BJ (cell line): Measurements from ENCODE around the gene SMIM20. TPM values are rescaled to one million over a fixed set of nuclear protein-coding genes. Genes with fewer than 3 reads are reported as not detected.
A peak's percentile ranks its signal among the peaks of the same experiment; 100 is the strongest.
"Not testable (repeated sequence)": the region's sequence is repeated elsewhere in the genome, so short reads cannot be mapped to it uniquely, and the experiment has no call there.

ENCODE experiments used
- CTCF ChIA-PET: fragments of 350-600 bp; formaldehyde crosslinking; extraction: SDS; loops from one replicate; lab custom pipeline; 2021; ENCODE audit warnings: antibody characterized with exemption, inconsistent platforms; lab: Yijun Ruan, JAX
- POLR2A ChIA-PET: fragments of 300-600 bp; sonication (Branson Sonifier 250); formaldehyde crosslinking; extraction: SDS; loops from one replicate; lab custom pipeline; 2021; ENCODE audit warnings: antibody characterized with exemption; lab: Charles Lee
- DNase-seq: peaks from one replicate; pipeline ENCODE4 v3.0.0-alpha.2; 2011; ENCODE audit warnings: low read depth
- H3K27me3 ChIP-seq: 2 replicates; pipeline ENCODE4 v1.6.0; 2011; ENCODE audit warnings: low read length; ENCODE audit not compliant: control insufficient read depth, insufficient read depth
- H3K36me3 ChIP-seq: 2 replicates; pipeline ENCODE4 v1.5.1; 2011; ENCODE audit warnings: low read length; ENCODE audit not compliant: control insufficient read depth, insufficient read depth
- H3K4me3 ChIP-seq: 2 replicates; pipeline ENCODE4 v1.5.1; 2011; ENCODE audit warnings: low read depth, mild to moderate bottlenecking, control low read depth, low read length
- polyA plus RNA-seq: library from polyadenylated mRNA; depleted of rRNA; stranded (reverse); fragments of >200 nt; gene quantifications from 2 replicates; pipeline ENCODE4 v1.2.3, GENCODE V29; 2011
- TF ChIP-seq, protein P1 (sequence below): IDR thresholded peaks from 2 replicates; pipeline ENCODE4 v1.5.1; 2011; ENCODE audit warnings: low read depth, mild to moderate bottlenecking, control low read depth, inconsistent platforms, low read length, moderate library complexity; ENCODE audit not compliant: insufficient read depth

SMIM20 gene
- polyA plus RNA-seq, 1 experiment: 15.7 TPM

DNA sequence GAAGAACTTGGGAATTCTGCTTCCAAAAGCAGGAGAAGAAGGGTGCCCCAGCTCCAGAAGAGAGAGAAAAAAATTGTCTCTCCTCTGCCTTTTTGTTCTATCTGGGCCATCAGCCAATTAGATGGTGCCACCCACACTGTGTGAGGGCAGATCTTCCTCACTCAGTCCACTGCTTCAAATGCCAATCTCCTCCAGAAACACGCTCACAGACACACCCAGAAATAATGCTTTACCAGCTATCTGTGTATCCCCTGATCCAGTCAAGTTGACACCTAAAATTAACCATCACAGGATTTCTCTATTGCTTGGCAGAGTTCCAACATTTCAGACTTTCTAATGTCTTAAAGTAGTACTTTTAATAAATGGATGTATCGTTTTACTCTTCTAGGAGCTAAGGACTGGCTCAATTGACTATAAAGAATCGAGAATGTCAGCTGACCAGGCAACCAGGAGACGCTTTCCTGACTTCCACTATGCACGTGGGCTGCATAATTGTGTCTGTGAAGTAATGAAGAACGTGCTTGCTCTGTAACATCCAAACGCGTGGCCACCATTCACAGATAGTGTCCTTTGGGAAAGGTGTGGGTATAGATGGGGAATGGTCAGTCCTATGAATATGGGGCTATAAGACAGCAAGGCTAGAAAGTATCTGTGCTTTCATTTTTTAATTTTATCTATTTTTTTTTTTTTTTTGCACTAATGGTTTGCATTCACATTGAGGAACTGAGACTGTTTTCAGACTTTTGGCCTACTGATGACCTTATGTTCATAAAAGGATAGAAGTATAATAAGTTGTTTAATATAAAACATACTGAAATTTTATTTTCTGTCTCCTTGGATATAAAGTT, 9.9 kb upstream of the SMIM20 start:
- Histone ChIP-seq H3K36me3 (no peaks in the 10 kb centered on the region), H3K27me3 (no peaks in the 10 kb centered on the region; the same call in 1 of the 2 replicates), H3K4me3 (no peak overlapping the region)
- POLR2A ChIA-PET: no interaction called here
- no peak for DNase-seq
- CTCF ChIA-PET: no interaction called here
- TF ChIP-seq, protein P1, sequence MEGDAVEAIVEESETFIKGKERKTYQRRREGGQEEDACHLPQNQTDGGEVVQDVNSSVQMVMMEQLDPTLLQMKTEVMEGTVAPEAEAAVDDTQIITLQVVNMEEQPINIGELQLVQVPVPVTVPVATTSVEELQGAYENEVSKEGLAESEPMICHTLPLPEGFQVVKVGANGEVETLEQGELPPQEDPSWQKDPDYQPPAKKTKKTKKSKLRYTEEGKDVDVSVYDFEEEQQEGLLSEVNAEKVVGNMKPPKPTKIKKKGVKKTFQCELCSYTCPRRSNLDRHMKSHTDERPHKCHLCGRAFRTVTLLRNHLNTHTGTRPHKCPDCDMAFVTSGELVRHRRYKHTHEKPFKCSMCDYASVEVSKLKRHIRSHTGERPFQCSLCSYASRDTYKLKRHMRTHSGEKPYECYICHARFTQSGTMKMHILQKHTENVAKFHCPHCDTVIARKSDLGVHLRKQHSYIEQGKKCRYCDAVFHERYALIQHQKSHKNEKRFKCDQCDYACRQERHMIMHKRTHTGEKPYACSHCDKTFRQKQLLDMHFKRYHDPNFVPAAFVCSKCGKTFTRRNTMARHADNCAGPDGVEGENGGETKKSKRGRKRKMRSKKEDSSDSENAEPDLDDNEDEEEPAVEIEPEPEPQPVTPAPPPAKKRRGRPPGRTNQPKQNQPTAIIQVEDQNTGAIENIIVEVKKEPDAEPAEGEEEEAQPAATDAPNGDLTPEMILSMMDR: no peak

DNA sequence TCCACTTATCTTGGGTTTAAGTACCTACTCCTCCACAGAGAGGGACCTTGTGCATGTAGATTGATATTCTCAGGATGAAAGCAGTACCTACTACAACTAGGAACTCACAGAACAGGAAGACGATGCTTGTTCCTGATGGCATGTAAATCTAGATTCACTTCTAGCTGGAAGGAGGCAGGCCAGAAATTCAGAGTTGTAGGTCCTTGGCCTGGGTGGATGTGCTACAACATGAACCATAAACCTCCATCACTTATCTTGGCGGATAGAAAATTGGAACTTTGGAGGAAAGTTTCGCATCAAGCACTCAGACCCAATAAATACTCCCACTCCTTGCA, 9.3 kb upstream of the SMIM20 start:
- TF ChIP-seq, protein P1: no peak
- POLR2A ChIA-PET: no interaction called here

DNA sequence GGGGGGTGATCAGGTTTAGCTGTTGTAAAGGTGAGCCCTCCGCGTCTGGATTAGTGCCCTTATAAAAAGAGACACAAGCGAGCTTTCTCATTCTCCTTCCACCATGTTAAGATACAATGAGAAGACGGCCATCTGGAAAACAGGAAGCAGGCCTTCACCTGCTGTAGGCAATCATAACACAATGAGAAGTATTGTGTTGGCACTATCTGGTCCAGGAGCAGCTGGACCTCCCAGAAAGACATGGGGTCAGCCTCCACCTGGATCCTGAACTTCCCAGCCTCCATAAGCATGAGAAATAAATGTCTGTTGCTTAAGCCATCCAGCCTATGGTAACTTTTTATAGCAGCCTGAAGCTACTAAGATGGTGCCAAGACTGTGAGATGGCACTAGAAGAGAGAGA, 8.6 kb upstream of the SMIM20 start:
- ChIA-PET CTCF (interaction anchor here (0.6 to 1.2 kb wide), 3 partner anchors 41 to 252 kb away, joined by 3 read pairs; no protein-coding TSS in a partner anchor), POLR2A (no interaction called here)
- H3K36me3 ChIP-seq: no peaks in the 10 kb centered on the region
- H3K4me3 ChIP-seq: no peak overlapping the region
- no peaks in the 10 kb centered on the region; the same call in 1 of the 2 replicates for H3K27me3 ChIP-seq
- TF ChIP-seq, protein P1: no peak
- DNase-seq: no peak

More for the DNA sequence above, 9.3 kb upstream of the SMIM20 start:
- CTCF ChIA-PET: interaction anchor here (1.2 kb wide), 1 partner anchor 40 kb away, joined by 3 read pairs; no protein-coding TSS in a partner anchor
- H3K27me3 ChIP-seq: no peaks in the 10 kb centered on the region; the same call in 1 of the 2 replicates
- no peak for DNase-seq
- H3K4me3 ChIP-seq: no peak overlapping the region
- no peaks in the 10 kb centered on the region for H3K36me3 ChIP-seq

DNA sequence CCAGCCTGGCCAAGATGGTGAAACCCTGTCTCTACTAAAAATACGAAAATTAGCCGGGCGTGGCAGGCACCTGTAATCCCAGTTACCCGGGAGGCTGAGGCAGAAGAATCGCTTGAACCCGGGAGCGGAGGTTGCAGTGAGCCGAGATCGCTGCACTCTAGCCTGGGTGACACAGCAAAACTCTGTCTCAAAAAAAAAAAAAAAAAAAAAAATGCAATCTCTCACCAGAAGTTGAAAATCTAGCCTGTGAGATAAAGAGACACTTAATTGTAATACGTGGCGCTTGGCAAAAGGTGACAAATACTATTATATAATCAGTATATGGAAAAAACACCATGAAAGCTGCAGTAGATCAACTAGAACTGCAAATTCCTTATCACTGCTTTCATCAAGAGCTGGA, 7.9 kb upstream of the SMIM20 start:
- H3K36me3 ChIP-seq, H3K4me3 ChIP-seq, POLR2A ChIA-PET, H3K27me3 ChIP-seq, DNase-seq: not testable (repeated sequence)
- CTCF ChIA-PET: interaction anchor here (1.2 kb wide), 1 partner anchor 42 kb away, joined by 3 read pairs; no protein-coding TSS in a partner anchor

DNA sequence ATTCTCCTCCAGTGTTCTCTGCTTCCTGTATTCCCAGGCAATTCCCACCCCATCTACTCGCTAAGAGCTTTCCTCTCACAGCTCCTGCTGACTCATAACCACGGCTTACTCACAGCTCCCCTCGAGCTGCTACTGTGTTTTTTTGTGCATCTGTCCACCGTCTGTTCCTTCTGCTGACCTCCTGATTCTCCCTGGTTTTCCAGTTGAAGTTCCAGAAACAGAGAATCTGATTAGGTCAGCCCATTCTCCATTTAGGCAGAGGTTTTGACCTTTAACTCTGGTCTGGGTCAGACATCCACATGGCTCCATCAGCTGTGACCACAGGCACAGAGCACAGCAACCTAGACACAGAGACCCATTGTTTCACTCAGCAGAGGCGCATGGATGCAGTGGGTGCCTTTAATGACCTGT, 5.5 kb upstream of the SMIM20 start:
- Histone ChIP-seq H3K4me3 (no peak overlapping the region), H3K27me3 (peaks cover 2% of the 10 kb centered on the region; the same call in 1 of the 2 replicates), H3K36me3 (no peaks in the 10 kb centered on the region)
- ChIA-PET POLR2A (no interaction called here), CTCF (interaction anchor here (0.6 to 2.9 kb wide), 3 partner anchors 94 to 543 kb away, joined by 3 to 11 read pairs (median 3); no protein-coding TSS in a partner anchor)
- peak; percentile 91 for DNase-seq
- TF ChIP-seq, protein P1: no peak
